T-helper 2 cell (primary cell): ENCODE measurements around the gene PNPT1.
"Not testable (repeated sequence)": the region's sequence is repeated elsewhere in the genome, so short reads cannot be mapped to it uniquely, and the experiment has no call there.

Experiments
- DNase-seq, 5 experiments: peaks; one replicate each; pipeline versions ENCODE4 v3.0.0 to v3.0.0-alpha.2; 2012 to 2022
- total RNA-seq, 2 donors: gene quantifications; one replicate each; lab custom pipeline; 2026; lab: John Stamatoyannopoulos, UW

PNPT1 gene
- total RNA-seq, result 24.3 to 38.3 reads per million in 2 donors

DNA sequence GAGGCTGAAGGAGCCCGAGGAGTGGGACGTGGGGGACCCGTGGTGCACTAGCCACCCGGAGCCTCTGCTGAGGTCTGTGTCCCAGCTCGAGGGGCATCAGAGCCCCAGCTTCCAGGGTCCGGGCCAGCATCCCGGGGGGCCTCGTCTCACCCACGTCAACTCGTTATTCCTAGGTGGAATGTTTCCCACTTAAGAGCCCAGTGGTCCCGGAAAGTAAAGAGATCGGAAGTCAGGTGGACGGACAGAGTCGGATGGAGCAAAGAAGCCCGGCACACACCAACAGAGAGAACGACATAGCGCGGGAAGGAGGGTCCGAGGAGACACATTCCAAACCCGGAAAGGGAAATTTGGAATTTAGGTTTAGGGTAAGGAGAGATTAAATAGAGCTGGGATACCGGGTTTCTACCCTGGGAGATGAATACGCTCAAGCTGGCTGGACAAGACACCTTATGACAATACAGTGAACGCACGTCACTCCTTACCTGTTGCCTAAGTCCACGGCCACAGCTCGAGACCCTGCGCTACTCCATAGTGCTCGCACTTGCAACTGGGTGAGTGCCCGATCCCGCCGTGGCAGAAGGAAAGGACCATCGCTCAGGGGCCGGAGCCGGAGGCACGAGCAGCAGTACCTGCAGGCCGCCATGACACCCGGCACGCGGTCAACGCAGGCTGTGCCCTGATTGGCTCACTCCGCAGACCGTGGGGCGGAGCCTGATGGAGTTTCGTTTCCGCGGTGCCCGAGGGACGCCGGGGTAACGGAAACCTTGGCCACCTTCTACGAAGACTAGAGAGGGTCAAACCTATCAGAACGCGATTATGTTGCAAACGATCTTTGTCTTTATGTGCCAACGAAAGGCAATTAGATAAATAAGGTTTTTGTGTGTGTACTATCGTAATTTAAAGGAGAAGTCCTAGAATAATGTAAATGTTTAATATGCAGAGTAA, at the start of gene PNPT1:
PNPT1 (minus strand) TSS at position 664 of the 945 bp plus-strand sequence; CDS start at position 643, 21 bp downstream.
- peak; percentile 76 to 96 (median 84) for DNase-seq

DNA sequence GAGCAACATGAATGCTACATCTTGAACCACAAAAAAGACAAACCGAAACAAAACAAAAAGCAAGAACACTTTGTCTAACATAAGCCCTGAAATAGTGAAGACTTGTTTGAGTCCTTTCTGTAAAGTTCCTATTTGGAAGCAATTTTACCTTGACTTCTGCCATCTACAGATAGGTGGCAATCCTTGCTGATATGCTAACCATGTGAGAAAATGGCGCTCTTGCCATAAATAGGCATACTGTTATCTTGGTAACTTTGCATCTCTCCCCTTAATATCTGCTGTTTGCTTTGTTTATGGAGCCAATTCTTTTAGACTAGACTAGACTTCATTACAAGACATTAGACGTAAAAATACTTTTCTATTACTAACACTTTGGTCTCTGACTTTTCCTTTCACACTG, 49.4 kb upstream of the PNPT1 start:
- no peak for DNase-seq

GRCh38 chr2:55736019-55736536, 42.4 kb upstream of the PNPT1 start:
- DNase-seq, result not testable (repeated sequence)

DNA sequence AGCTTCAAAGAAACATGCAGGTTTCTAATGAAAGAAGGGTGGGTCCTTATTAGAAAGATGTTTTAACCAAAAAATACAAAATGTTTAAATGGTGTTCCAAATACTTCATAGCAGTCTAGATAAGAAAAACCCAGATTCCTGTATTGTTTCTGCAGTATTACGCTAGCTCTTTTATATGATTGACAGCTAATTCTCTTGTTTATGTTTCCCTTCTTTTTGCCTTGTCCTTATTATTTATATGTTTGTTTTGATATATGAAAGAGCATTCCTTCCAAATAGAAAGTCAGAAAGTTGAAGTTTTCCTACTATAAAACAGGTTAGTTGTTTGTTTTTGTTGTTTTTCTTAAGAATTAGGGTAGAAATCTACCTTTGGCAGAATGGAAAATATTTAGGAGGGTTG, 41.1 kb upstream of the PNPT1 start:
- DNase-seq, result no peak

DNA sequence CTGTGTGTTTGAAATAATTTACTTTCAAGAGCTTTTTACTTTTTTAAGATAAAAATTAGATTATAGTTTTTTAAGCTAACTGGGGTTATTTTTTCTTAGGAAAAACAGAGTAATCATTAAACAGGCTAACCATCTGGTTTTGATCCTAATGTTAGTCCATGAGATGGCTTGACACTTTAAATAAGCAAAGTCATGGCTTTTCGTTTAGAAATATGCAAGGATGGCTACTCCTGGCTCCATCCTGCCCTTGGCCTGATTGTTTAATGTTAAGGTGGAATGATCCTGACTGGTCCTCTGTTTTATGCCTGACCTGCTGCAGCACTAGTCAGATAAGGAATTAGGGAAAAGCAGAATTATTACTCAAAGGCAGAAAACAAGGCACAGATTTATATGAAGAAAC, 39.7 kb upstream of the PNPT1 start:
- DNase-seq, result no peak

DNA sequence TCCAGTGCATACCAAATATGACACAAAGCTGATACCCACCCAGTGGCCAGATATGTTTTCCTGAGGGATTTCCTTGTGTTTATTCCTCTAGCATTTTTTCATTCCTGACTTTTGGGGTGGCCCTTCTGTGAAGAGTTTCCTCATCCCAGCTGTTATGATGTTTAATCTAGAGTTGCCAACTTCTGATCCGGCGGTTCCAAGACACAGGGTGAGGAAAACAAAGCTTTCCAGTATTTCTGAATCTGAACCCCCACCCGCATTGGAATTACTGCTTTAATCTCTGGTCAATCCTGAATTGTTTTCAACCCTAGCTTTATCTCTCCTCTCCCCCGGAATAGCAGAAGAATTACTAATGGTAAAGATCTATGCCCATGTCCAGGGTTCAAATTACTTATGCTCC, 39.2 kb upstream of the PNPT1 start:
- DNase-seq, result no peak

DNA sequence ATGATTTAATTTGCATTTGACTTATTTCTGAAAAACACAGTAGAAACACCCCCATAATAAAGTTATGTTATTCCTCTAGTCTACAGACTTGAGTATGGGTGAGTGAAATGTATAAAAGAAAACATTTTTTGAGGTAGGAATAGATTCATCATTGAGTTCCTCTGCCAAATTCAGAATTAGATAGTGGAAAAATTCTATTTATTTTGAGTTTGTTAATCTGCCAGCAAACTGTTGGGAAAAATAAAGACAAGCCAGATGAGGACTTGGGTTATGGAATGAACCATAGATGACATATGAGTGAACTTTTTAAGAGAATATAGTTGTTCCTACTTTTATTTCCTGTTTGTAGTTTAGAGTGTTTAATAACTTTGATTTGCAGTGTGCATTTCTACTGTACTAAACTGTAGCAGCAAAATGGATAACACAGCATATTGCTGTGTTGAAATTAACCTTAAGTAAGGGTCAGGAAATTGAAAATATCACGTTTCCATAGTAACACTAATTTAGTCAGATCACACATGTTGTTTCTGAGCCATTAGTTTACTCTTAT, 35.6 kb upstream of the PNPT1 start:
- DNase-seq, result no peak

DNA sequence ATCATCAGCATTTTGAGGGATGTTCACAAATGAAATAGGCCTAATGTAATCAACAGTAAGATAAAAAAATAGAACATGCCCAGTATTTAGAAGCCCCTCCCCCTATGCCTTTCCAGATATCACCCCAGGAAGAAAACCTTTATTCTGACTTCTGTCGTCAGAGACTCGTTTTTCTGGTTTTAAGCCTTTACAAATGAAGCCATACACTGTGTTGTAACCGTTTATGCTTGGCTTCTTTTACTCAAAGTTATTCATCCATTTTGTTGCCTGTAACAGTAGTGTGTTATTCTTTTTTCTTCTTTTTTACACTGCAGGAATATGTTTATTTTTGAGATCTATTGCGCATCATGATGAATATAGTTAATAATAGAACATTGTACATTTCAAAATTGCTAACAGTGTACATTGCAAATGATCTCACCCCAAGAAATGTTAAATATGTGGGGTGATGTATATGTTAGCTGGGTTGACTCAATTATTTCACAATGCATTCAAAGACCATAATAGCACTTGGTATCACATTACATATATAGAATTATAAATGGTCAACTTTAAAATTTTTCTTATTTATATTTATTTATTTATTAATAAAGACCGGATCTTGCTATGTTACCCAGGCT, 28.1 kb upstream of the PNPT1 start:
- no peak for DNase-seq

DNA sequence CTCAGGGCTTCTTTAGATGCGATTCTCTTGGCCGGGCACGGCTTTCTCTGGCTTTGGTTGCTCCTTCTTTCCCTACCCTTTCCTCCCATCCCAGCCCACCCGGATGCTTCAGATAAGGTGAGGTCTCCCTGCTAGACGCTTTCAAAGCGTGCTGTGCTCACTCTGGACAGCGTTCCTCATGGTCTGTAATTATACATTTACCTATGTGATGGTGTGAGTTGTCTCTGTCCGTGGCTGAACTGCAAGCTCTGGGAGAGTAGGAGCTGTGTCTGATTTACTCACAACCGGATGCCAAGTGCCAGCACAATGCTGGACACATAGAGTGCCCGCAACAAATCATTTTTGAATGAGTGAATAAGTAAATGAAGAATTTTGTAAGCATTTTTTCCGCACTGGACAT, 26.8 kb upstream of the PNPT1 start:
- DNase-seq, result no peak

GRCh38 chr2:55719852-55720251, 26.2 kb upstream of the PNPT1 start:
- DNase-seq, result no peak

DNA sequence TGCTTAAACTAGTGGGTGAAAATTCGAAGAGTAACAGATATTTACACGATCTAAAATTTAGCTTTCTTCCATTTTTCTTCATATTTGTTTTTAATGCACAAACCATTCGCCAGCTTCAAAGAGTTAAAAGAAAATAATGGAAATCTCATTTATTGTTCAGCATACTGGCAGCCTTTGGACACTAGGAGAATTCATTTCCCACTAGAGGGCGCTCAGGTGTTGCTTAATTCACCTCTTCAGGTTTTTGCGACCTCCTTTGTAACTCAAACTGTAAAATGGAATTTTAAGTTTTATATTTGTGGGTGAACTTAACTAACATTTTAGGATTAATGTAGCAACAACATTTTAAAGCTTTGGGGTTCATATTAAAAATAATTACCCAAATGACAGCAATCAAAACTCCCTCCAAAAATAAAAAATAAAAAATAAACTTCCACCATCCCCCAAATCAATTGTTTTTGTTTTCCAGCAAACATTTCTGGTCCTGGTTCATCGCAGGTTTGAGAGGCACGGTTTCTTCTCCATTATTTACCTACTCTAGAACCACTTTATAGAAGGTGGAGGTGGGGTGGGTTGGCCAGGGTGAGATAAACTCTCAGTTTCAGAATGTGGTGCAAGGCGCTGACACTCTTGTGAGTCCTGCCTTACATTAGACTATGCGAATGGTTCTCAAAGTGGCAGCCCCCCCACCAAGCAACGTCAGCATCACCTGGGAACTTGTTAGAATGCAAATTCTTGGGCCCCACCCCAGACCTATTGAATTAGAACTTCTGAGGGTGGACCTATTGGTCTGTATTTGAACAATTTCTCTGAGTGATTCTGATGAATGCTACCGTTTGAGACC, 24.7 kb upstream of the PNPT1 start:
- peak in 1 of 5 experiments; percentile 55 for DNase-seq

- no peak for DNase-seq
Measured at GRCh38 chr2:55715626-55716025, 22.0 kb upstream of the PNPT1 start.

GRCh38 chr2:55715178-55715577, 21.5 kb upstream of the PNPT1 start:
- DNase-seq, result not testable (repeated sequence)

- no peak for DNase-seq
Measured at GRCh38 chr2:55712477-55713060, 18.9 kb upstream of the PNPT1 start.

- no peak for DNase-seq
Measured at GRCh38 chr2:55710025-55710424, 16.4 kb upstream of the PNPT1 start.

GRCh38 chr2:55707751-55708150, 14.1 kb upstream of the PNPT1 start:
- DNase-seq, result no peak

- DNase-seq, result not testable (repeated sequence)
Measured at GRCh38 chr2:55706258-55706657, 12.6 kb upstream of the PNPT1 start.

GRCh38 chr2:55705027-55705653, 11.5 kb upstream of the PNPT1 start:
- DNase-seq, result no peak

DNA sequence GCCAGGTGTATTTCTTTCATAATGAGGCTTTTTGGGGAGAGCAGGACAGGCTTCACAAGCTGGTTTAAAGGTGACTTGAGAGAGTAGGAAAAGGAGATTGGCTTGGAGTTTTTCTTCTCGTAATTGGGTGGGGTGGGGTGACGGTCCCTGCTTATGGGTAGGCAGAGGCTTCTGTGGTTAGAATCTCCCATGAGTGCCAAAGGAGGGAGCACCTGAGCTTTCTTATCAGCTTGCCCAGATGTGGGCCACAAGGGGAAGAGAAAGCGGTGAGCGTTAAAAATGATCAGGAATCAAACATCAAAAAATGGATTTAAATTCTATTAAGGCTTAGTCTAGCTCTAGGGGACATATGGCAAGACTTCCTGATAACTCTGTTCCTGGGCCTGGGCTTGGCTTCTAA, 9.7 kb upstream of the PNPT1 start:
- DNase-seq, result no peak

- not testable (repeated sequence) for DNase-seq
Measured at GRCh38 chr2:55692740-55693139, 904 bp downstream of the PNPT1 start.

DNA sequence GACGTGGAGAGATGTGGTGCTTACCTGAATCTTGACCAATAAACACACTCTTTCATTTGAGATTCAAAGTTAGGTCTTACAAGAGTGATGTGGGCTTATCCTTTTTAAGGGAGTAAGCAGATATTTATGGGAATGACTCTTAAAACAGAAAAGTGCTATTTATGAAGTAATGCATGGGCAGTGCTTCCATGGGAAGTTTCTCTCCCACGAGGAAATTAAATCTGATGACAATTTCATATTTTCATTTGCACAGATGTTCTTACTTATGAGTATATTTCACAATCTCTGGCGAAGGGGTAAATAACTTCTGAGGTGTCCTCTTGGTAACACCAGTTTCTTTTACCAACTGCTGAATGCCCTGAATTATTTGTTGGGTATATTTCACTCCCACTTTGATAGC, 21.0 kb downstream of the PNPT1 start:
- DNase-seq, result no peak

GRCh38 chr2:55668956-55669355, 24.7 kb downstream of the PNPT1 start:
- no peak for DNase-seq
